ENCODE measurements around the gene MTG1.

- TF ChIP-seq CTCF (conservative IDR thresholded peaks at IDR 0.05; ENCODE audit: low read depth, low read length): no peak
- TF ChIP-seq EZH2 (IDR thresholded peaks at IDR 0.05; ENCODE audit: borderline replicate concordance, low read depth, low read length, poor library complexity, severe bottlenecking): no peak
Observed at GRCh38 chr10:133361773-133362441, 32.0 kb upstream of the MTG1 start.
